Psoas muscle (tissue), 8 donors: ENCODE data around the gene BLVRA. TPM values are rescaled to one million over a fixed set of nuclear protein-coding genes. Genes with fewer than 3 reads are reported as not detected.
"Not testable (repeated sequence)": the region's sequence is repeated elsewhere in the genome, so short reads cannot be mapped to it uniquely, and the experiment has no call there.

Source experiments
- ATAC-seq, 4 donors: fragments of 200-7000 bp; cut with Tn5 transposase; one replicate each; pipeline ENCODE4 v1.9.1; 2020; ENCODE audit warnings: moderate library complexity in 3 of 4, mild to moderate bottlenecking in 2 of 4
- DNase-seq, 2 donors: peaks; one replicate each; pipeline ENCODE4 v3.0.0-alpha.2; 2020
- H3K27ac ChIP-seq: fragments of 200-600 bp; one replicate; pipeline ENCODE4 v1.8.0; 2022
- H3K27me3 ChIP-seq, 3 donors: fragments of 200-600 bp in 1 of 3; one replicate each; pipeline versions ENCODE4 v1.6.1 to v1.8.0; 2013 to 2022; ENCODE audit warnings: low read length in 2 of 3, mild to moderate bottlenecking in 2 of 3, moderate library complexity in 1 of 3; ENCODE audit not compliant: insufficient read depth in 3 of 3
- H3K36me3 ChIP-seq, 2 donors: fragments of 200-600 bp in 1 of 2; one replicate each; pipeline versions ENCODE4 v1.6.1 to v1.8.0; 2013 to 2022; ENCODE audit warnings: low read depth in 1 of 2, mild to moderate bottlenecking in 1 of 2, moderate library complexity in 1 of 2; ENCODE audit not compliant: insufficient read depth in 1 of 2
- H3K4me1 ChIP-seq: fragments of 200-600 bp; one replicate; pipeline ENCODE4 v1.8.0; 2022
- H3K4me3 ChIP-seq: fragments of 200-600 bp; one replicate; pipeline ENCODE4 v1.8.0; 2022; ENCODE audit warnings: mild to moderate bottlenecking
- H3K9me3 ChIP-seq: fragments of 200-600 bp; one replicate; pipeline ENCODE4 v1.8.0; 2022
- WGBS, 3 donors: extraction: QIAGEN DNeasy Blood & Tissue Kit; methylation state at CpG; one replicate each; pipeline versions ENCODE4 v1.1.6 to v1.1.7; 2013; 5-methylcytosine and 5-hydroxymethylcytosine counted together
- intact Hi-C, 2 donors: fragments of 100-400 bp; cut with DNase I; formaldehyde crosslinking; loops; one replicate each; pipeline versions ENCODE4 v1.11.0 to v1.14.2; 2022
- polyA plus RNA-seq, 3 donors: library from polyadenylated mRNA; stranded (reverse); fragments of 200-250 nt; gene quantifications; one replicate each; pipeline ENCODE4 v1.2.3, GENCODE V29; 2013
- total RNA-seq, 4 donors: library from RNA; stranded (reverse); fragmentation: NEBNext Ultra II Directional in 2 of 4; extraction: Animal tissue kit (Norgen Biotek cat#: 25700) in 2 of 4; gene quantifications; one replicate each; pipeline versions ENCODE4 v1.2.1 to v1.2.4, GENCODE V29; 2021 to 2023
- TF ChIP-seq, protein P1 (sequence below): fragments of 200-600 bp; IDR thresholded peaks from one replicate; pipeline ENCODE4 v1.8.0; 2022; ENCODE audit warnings: antibody characterized with exemption
- donor health status: healthy with polysubstance abuse.
- donor health status: DM: no; HTN: no; CAD: no; lungs with moderate emphysema.
- donor health status: Bipolar disorder and iron deficiency.
- donor health status: healthy.
- donor health status: DM: yes; HTN: yes; CAD: no.
- donor health status: DM: no; HTN: no; CAD: no.
- donor health status: DM: no; HTN: no; CAD: no.
- donor health status: DM: yes; HTN: yes; CAD: no.

BLVRA gene
- total and polyA plus RNA-seq, 7 donors = 35.8 to 52.9 (median 41.9) TPM

DNA sequence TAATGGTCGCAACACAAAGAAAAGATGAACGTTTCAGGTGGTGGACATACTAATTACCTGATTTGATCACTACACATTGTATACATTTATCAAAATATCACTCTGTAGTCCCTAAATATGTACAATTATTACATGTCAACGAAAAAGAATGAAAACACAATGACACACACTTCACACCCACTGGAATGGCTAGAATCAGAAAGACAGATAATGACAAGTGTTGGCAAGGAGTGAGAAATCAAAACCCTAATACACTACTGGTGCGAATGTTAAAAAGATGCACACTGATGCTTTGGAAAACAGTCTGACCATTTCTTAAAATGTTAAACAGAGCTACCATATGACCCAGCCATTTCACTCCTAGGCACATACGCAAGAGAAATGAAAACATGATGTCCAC lies 31.5 kb upstream of the BLVRA start:
- intact Hi-C loops = loop anchor here (2.0 to 10.0 kb wide), 4 partner anchors 58 to 252 kb away; partner anchors contain the start of gene STK17A (in 1 of the 2)
- TF ChIP-seq, protein P1, sequence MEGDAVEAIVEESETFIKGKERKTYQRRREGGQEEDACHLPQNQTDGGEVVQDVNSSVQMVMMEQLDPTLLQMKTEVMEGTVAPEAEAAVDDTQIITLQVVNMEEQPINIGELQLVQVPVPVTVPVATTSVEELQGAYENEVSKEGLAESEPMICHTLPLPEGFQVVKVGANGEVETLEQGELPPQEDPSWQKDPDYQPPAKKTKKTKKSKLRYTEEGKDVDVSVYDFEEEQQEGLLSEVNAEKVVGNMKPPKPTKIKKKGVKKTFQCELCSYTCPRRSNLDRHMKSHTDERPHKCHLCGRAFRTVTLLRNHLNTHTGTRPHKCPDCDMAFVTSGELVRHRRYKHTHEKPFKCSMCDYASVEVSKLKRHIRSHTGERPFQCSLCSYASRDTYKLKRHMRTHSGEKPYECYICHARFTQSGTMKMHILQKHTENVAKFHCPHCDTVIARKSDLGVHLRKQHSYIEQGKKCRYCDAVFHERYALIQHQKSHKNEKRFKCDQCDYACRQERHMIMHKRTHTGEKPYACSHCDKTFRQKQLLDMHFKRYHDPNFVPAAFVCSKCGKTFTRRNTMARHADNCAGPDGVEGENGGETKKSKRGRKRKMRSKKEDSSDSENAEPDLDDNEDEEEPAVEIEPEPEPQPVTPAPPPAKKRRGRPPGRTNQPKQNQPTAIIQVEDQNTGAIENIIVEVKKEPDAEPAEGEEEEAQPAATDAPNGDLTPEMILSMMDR = no peak
- H3K27ac ChIP-seq = no peak overlapping the region
- no peak for ATAC-seq
- H3K9me3 ChIP-seq = no peaks in the 10 kb centered on the region
- H3K27me3 ChIP-seq = no peaks in the 10 kb centered on the region
- peak overlapping the region; percentile 6 for H3K4me3 ChIP-seq
- H3K36me3 ChIP-seq = no peaks in the 10 kb centered on the region
- peaks cover 46% of the 10 kb centered on the region for H3K4me1 ChIP-seq
- no peak for DNase-seq
- 87 to 91% (median 87%) methylated on average over 5 of the region's 5 CpGs for WGBS, 3 donors

DNA sequence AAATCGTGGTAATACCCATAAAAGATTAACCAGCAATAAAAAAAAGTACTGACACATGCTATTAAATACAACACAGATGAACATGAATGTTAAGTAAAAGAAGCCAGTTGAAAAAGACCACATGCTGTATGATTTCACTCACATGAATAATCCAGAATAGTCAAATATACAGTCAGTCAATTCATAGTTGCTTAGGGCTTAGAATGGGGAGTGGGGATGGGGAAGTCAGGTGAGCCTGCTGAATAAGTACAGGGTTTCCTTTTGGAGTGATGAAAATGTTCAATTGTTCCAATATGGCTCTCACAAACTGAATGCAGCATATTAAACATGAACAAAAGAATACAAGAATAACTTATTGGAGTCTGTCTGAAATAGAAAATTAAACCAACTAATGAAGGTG lies 31.0 kb upstream of the BLVRA start:
- TF ChIP-seq, protein P1 = no peak
- H3K4me3 ChIP-seq = peak overlapping the region; percentile 6
- ATAC-seq (no peak), DNase-seq (no peak)
- H3K27me3 ChIP-seq = no peaks in the 10 kb centered on the region
- no peaks in the 10 kb centered on the region for H3K36me3 ChIP-seq
- peaks cover 45% of the 10 kb centered on the region for H3K4me1 ChIP-seq
- intact Hi-C loops = loop anchor here (2.0 to 10.0 kb wide), 4 partner anchors 57 to 253 kb away; partner anchors contain the start of gene STK17A (in 1 of the 2)
- 31 to 67% (median 53%) methylated on average over 1 of the region's 1 CpG for WGBS, 3 donors
- no peaks in the 10 kb centered on the region for H3K9me3 ChIP-seq
- H3K27ac ChIP-seq = no peak overlapping the region

DNA sequence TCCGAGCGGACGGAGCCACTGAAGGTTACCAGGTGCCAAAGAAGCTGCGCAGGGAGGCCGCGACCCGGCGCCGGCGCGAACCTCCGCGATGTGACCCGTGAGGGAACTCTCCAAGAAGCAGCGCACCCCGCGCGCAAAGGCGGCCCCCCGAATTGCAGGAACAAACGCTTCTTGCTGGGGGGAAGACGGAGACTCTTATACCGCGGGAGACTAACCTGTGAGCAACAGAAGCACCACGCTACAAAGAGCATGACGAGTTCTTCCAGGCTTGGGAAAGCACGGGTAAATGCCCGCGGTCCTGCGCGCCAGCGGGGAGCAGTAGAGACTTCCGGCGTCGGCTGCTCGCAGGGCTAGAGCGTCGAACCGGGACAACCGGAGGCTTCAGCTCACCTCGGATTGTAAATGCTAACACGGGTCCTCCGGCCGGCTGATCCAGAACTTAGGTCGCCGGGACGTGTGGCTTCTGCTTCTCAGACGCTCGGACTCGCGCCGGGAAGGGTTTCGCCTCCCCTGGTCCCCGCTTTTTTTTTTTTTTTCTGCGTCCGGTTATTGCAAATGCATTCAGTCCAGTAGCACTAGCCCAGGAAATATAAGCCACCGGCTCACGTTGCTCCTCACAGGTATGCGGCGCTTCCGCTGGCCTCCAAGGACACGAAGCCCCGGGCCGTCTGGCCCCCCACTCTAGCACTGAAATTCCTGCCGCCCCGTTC lies 29.1 kb upstream of the BLVRA start, which contains the start of gene COA1:
COA1 (minus strand) TSS at position 310 of the 710 bp plus-strand sequence. CDS start 80,909 bp downstream, outside the sequence.
- intact Hi-C loops = loop anchor here (10.0 kb wide), 3 partner anchors 55 to 255 kb away; no protein-coding TSS in a partner anchor
- peak; percentile 98 to 99 (median 98) for ATAC-seq
- Histone ChIP-seq H3K27ac (peak within 1 kb of the TSS; percentile 96), H3K4me3 (peak within 1 kb of the TSS; percentile 77), H3K27me3 (no peaks in the 10 kb centered on the region), H3K36me3 (no peaks in the 10 kb centered on the region), H3K4me1 (peaks cover 34% of the 10 kb centered on the region), H3K9me3 (no peaks in the 10 kb centered on the region)
- TF ChIP-seq, protein P1 = no peak
- WGBS, 3 donors = 0% methylated on average over 66 of the region's 66 CpGs
- DNase-seq = peak; percentile 88 to 94

DNA sequence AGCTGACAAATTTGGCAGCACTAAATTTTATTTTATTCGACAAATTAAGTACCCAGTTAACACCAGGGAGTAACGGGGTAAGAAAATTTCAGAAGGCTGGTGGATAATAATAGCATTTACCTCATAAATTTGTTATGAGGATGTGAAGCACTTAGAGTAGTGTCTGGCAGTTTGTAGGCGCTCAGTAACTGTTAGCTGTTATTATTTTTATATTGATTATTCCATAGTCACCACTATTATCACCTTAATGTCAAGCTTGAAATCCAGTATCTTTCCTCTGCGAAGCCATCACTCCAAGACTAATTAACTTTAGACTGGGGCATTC lies 28.6 kb upstream of the BLVRA start:
- WGBS, 3 donors = 9 to 14% (median 11%) methylated on average over 4 of the region's 4 CpGs
- intact Hi-C loops = loop anchor here (10.0 kb wide), 3 partner anchors 55 to 255 kb away; no protein-coding TSS in a partner anchor
- H3K4me3 ChIP-seq = peak overlapping the region; percentile 77
- TF ChIP-seq, protein P1 = no peak
- peak; percentile 53 to 75 (median 68) for ATAC-seq
- DNase-seq = no peak
- peak overlapping the region; percentile 96 for H3K27ac ChIP-seq
- no peaks in the 10 kb centered on the region for H3K27me3 ChIP-seq
- peaks cover 34% of the 10 kb centered on the region for H3K4me1 ChIP-seq
- no peaks in the 10 kb centered on the region for H3K9me3 ChIP-seq
- H3K36me3 ChIP-seq = no peaks in the 10 kb centered on the region

DNA sequence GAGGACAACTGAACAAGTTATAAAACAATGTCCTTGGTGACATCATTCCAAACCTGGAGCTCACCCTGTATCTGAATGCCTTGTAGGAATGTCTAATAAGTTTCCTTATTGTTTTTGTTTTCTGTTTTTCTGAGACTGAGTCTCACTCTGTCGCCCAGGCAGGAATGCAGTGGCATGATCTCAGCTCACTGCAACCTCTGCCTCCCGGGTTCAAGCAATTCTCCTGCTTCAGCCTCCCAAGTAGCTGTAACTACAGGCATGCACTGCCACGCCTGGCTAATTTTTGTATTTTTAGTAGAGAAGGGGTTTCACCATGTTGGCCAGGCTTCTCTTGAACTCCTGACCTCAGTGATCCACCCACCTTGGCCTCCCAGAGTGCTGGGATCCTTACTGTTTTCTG lies 27.0 kb upstream of the BLVRA start:
- H3K9me3 ChIP-seq, DNase-seq, H3K4me3 ChIP-seq, ATAC-seq, H3K27ac ChIP-seq, intact Hi-C loops, H3K36me3 ChIP-seq, H3K27me3 ChIP-seq: not testable (repeated sequence)
- WGBS, 3 donors = 80 to 86% (median 82%) methylated on average over 3 of the region's 3 CpGs
- H3K4me1 ChIP-seq = peaks cover 23% of the 10 kb centered on the region

DNA sequence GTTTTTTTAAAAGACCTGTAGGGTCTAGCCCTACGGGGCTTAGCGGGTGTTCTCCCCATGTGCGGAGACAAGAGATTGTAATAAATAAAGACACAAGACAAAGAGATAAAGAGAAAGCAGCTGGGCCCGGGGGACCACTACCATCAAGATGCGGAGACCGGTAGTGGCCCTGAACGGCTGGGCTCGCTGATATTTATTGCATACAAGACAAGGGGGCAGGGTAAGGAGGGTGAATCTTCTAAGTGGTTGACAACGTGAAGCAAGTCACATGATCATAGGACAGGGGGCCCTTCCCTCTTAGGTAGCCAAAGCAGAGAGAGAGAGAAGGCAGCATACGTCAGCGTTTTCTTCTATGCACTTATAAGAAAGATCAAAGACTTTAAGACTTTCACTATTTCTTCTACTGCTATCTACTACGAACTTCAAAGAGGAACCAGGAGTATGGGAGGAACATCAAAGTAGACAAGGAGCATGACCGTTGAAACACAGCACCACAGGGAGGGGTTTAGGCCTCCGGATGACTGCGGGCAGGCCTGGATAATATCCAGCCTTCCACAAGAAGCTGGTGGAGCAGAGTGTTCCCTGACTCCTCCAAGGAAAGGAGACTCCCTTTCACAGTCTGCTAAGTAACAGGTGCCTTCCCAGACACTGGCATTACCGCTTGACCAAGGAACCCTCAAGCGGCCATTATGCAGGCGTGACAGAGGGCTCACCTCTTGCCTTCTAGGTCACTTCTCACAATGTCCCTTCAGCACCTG lies 23.7 kb upstream of the BLVRA start:
- H3K27me3 ChIP-seq, H3K4me1 ChIP-seq, H3K9me3 ChIP-seq, DNase-seq, intact Hi-C loops, ATAC-seq, H3K27ac ChIP-seq, H3K36me3 ChIP-seq, H3K4me3 ChIP-seq: not testable (repeated sequence)
- 60 to 62% (median 62%) methylated on average over 15 to 18 of the region's 18 CpGs for WGBS, 3 donors
